NCI-H510A (cell line): ENCODE measurements around the gene MYO7B.

Experiments
- DNase-seq: peaks from one replicate; lab custom pipeline; 2025; lab: John Stamatoyannopoulos, UW

Gene MYO7B

GRCh38 chr2:127574656-127575055, 39.2 kb downstream of the MYO7B start:
- no peak for DNase-seq

DNA sequence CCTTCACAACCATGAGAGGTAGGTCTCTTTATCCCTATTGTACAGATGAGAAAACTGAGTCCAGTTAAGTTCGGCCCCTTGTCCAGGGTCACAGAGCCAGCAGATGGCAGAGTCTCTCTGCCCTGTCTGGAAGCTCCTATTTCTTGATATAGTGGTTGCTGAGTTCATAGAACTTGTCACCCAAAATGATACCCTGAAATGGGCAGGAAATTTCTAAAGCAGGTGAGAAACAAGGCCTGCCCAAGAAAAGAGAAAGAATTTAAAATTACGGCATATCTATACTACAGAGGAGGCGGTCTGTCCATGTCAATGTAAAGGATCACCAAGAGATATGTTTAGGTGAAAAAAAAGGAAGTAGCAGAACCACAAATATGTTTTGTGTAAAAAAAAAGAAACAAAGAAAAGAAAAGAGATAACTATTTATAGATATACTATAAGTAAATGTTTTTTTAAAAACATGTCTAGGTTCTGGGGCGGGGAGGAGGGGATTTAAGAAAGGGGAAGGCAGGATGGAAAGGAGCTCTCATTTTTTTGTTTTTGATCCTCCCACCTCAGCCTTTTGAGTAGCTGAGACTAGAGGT, 39.8 kb downstream of the MYO7B start:
- DNase-seq, result no peak

DNA sequence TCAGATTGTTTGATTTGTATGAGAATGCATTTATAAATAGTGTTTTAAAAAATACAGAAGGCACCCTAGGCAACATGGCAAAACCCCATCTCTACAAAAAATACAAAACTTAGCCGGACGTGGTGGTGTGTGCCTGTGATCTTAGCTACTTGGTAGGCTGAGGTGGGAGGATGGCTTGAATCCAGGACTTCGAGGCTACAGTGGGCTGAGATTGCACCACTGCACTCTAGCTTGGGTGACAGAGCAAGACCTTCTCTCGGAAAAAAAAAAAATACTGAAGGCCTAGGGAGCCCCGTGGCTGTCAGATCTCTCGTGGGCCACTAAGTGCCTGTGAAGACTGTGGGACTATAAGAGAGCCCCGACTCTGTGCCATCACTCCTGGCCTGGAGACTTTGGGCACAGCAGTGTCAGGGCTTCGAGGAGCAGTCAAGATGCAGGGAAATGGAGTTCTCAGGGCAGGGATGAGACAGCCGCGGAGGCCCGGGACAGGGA, 40.5 kb downstream of the MYO7B start:
- DNase-seq, result no peak

GRCh38 chr2:127576433-127577207, 41.1 kb downstream of the MYO7B start:
- DNase-seq, result no peak

DNA sequence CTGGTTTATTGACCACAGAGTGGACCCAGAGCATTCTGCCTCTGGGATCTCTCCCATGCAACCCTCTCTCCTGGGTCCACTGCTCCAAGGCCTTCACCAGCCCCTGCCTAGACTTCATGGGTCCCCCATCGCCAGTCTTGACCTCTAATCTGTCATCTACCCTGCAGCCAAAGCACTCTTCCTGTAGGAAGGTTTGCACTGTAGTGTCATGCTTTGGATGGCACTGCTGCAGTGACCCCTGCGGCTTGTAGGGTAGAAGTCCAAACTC, 41.7 kb downstream of the MYO7B start:
- DNase-seq, result no peak

GRCh38 chr2:127577503-127577902, 42.0 kb downstream of the MYO7B start:
- no peak for DNase-seq

GRCh38 chr2:127577973-127578372, 42.5 kb downstream of the MYO7B start:
- no peak for DNase-seq

DNA sequence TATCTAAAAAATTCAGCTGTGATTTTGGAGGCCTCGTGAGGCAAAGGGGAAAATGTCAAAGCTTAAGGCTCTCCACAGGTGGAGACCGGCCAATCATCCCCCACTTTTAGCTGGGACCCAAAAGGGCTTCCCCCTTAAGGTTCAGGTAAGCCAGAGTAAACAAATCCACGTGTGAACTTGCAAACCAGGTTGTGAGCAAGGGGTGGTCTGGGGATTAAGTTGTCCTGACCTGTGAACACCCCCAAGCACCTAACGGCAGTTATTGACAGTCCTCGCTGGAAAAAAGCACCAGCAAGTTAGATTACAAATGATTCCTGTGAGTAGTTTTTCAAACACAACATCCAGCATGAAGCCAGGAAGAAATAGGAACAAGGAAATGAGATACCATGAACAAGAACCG, 42.9 kb downstream of the MYO7B start:
- no peak for DNase-seq

DNA sequence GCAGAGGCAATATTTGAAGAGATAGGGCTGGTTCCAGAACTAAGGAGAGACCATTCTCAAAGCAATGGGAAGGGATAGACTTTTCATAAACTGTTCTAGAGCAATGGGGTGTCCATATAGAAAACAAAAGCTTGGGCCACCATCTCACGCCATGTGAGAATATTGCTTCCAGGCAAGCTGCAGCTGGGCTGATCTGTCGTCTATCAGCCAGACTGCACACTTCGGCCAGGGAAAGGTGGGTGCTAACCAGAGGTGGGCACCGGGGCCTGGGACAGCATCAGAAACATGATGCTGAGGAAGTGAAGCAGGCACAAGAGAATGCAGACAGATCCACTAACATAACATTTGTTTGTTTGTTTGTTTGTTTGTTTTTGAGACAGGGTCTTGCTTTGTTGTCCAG, 43.7 kb downstream of the MYO7B start:
- DNase-seq, result no peak

GRCh38 chr2:127580167-127581049, 44.9 kb downstream of the MYO7B start:
- no peak for DNase-seq

DNA sequence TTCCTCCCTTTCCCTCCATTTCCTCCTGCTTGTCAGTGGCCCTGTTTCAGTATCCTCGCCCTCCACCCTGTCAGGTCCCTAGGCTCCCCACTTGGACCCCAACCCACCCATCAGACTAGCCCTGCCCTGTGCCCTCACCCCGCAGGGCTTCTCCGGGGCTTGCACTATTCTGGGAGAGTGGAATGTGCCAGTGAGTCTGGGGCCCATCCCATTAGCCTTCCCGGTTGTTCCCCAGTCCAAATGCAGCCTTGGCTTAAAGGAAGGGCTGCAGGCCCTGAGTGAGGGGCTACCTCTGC, 45.5 kb downstream of the MYO7B start:
- no peak for DNase-seq

GRCh38 chr2:127581516-127582490, 46.3 kb downstream of the MYO7B start:
- no peak for DNase-seq

DNA sequence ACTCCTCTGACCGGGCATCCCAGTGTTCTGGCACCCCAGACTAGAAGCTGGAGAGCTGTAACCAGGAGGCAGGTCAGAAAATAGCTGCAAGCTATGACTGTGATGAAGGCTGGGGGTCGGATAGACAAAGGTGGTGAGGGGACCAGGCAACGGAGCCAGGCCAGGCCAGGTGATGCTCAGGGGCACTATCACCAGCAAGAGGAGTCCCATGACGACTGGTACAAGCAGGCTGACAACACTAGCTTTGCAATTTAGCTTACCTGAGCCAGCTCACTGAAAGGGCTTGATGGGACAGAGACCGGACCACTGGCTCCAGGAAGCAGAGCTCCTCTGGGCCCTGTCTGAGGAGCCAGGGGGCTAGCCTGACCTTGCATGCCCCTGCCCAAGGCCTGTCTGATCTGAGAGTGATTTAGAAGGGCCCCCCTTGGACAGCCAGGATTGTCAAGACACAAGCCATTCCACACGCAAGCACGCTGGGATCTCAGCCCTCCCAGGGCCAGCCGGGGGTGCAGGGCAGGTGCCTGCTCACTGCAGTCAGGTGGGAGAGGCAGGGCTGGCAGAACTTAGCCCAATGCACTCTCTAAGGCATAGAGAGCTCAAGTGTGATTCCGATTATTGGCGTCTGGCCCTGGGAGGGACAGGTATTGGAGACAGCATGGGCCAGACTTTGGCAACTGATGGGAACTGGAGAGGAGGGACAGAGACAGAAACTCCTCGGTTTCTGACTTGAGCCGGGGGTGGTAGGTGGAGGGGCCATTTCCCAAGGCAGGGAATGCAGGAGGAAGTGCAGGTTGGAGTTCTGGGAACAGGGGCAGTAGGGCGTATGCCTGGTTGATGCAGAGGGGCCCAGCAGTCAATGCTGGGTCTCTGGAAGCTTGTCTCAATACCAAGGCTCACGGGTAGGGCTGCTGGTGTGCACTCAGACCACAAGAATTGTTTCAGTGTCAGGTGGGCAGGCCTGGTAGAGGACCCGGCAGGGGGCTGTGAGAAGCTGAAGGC, 47.7 kb downstream of the MYO7B start:
- DNase-seq, result no peak

DNA sequence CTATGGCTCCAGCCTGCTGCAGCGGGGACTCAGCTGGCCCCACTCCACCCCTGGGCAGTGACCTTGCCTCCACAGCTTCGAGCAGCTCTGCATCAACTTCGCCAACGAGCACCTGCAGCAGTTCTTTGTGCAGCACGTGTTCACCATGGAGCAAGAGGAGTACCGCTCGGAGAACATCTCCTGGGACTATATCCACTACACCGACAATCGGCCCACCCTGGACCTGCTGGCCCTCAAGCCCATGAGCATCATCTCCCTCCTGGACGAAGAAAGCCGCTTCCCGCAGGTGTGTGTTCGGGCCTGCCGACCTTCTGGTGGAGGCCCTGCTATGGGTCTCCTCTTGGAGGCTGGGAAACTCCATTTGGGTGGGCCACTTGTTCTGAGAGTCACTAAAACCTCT, 48.6 kb downstream of the MYO7B start:
- no peak for DNase-seq

GRCh38 chr2:127584516-127585033, 49.1 kb downstream of the MYO7B start:
- no peak for DNase-seq

GRCh38 chr2:127585270-127585807, 49.9 kb downstream of the MYO7B start:
- no peak for DNase-seq

DNA sequence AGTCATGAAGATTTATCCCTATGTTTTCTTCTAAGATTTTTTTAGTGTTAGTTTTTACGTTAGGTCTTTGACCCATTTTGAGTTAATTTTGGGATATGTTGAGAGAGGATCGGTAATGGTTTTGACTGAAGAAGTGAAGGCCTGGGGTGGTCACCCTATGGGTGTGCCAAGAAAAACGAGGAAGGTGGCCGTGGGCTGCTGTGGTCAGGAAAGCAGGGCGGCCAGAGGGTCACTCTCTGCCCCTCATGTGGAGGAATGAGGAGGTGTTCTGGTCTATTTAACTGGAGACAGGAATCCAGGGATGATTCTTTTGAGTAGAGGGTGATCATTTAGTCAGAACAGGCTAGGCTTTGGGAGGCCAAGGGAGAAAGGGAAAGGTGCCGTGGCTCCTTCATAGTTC, 50.7 kb downstream of the MYO7B start:
- no peak for DNase-seq

GRCh38 chr2:127586746-127587295, 51.3 kb downstream of the MYO7B start:
- no peak for DNase-seq

- DNase-seq, result no peak
Measured at GRCh38 chr2:127588241-127588640, 52.8 kb downstream of the MYO7B start.

GRCh38 chr2:127589358-127589757, 53.9 kb downstream of the MYO7B start:
- DNase-seq, result no peak
